ENCODE results near the gene PDE3A. TPM values are rescaled to one million over a fixed set of nuclear protein-coding genes. Genes with fewer than 3 reads are reported as not detected.

PDE3A gene
- total RNA-seq, 6 donors from 2014 or later: 1.0 to 10.0 (median 3.2) TPM

GRCh38 chr12:20503858-20504257 lies 135.5 kb downstream of the PDE3A start:
- Histone ChIP-seq H3K27me3 (no peaks in the 10 kb centered on the region), H3K36me3 (no peaks in the 10 kb centered on the region), H3K27ac (no peak overlapping the region), H3K9me3 (no peaks in the 10 kb centered on the region), H3K4me3 (no peak overlapping the region), H3K4me1 (no peaks in the 10 kb centered on the region)
- ATAC-seq (ENCODE audit: low FRiP score in 2 of 2): no peak
- 66 to 67% methylated on average over 1 of the region's 1 CpG for WGBS, 2 donors
- TF ChIP-seq POLR2AphosphoS5 (IDR thresholded peaks at IDR 0.05): no peak
- TF ChIP-seq CTCF (IDR thresholded peaks at IDR 0.05): no peak
- TF ChIP-seq EP300 (IDR thresholded peaks at IDR 0.05): no peak
- TF ChIP-seq POLR2A (IDR thresholded peaks at IDR 0.05): no peak
- DNase-seq: no peak

- Histone ChIP-seq H3K27me3 (no peaks in the 10 kb centered on the region), H3K27ac (no peak overlapping the region), H3K4me1 (no peaks in the 10 kb centered on the region), H3K36me3 (no peaks in the 10 kb centered on the region), H3K4me3 (no peak overlapping the region), H3K9me3 (no peaks in the 10 kb centered on the region)
- DNase-seq (no peak), ATAC-seq (ENCODE audit: low FRiP score in 2 of 2) (no peak)
- no peak for TF ChIP-seq POLR2A (IDR thresholded peaks at IDR 0.05)
- TF ChIP-seq EP300 (IDR thresholded peaks at IDR 0.05): no peak
- TF ChIP-seq POLR2AphosphoS5 (IDR thresholded peaks at IDR 0.05): no peak
- TF ChIP-seq CTCF (IDR thresholded peaks at IDR 0.05): no peak
Measured at GRCh38 chr12:20505056-20505455, 136.7 kb downstream of the PDE3A start.

GRCh38 chr12:20507056-20507455 lies 138.7 kb downstream of the PDE3A start:
- Histone ChIP-seq H3K27ac (no peak overlapping the region), H3K9me3 (no peaks in the 10 kb centered on the region), H3K4me3 (no peak overlapping the region), H3K36me3 (no peaks in the 10 kb centered on the region), H3K27me3 (no peaks in the 10 kb centered on the region), H3K4me1 (no peaks in the 10 kb centered on the region)
- no peak for DNase-seq
- WGBS, 2 donors: 75 to 79% methylated on average over 3 of the region's 3 CpGs
- TF ChIP-seq POLR2AphosphoS5 (IDR thresholded peaks at IDR 0.05) (no peak), POLR2A (IDR thresholded peaks at IDR 0.05) (no peak), CTCF (IDR thresholded peaks at IDR 0.05) (no peak), EP300 (IDR thresholded peaks at IDR 0.05) (no peak)
- ATAC-seq (ENCODE audit: low FRiP score in 2 of 2): no peak

- no peaks in the 10 kb centered on the region for H3K36me3 ChIP-seq
- TF ChIP-seq EP300 (IDR thresholded peaks at IDR 0.05): no peak
- TF ChIP-seq POLR2A (IDR thresholded peaks at IDR 0.05): no peak
- TF ChIP-seq CTCF (IDR thresholded peaks at IDR 0.05): no peak
- no peak for TF ChIP-seq POLR2AphosphoS5 (IDR thresholded peaks at IDR 0.05)
- 72 to 74% methylated on average over 4 of the region's 4 CpGs for WGBS, 2 donors
Measured at GRCh38 chr12:20507711-20508110, 139.4 kb downstream of the PDE3A start.

GRCh38 chr12:20508359-20508758 lies 140.0 kb downstream of the PDE3A start:
- H3K4me3 ChIP-seq: no peak overlapping the region
- H3K9me3 ChIP-seq: no peaks in the 10 kb centered on the region
- H3K27me3 ChIP-seq: no peaks in the 10 kb centered on the region
- DNase-seq: no peak
- no peak for ATAC-seq (ENCODE audit: low FRiP score in 2 of 2)
- 84 to 92% methylated on average over 4 of the region's 4 CpGs for WGBS, 2 donors
- TF ChIP-seq EP300 (IDR thresholded peaks at IDR 0.05): no peak
- no peak for TF ChIP-seq CTCF (IDR thresholded peaks at IDR 0.05)
- no peak for TF ChIP-seq POLR2A (IDR thresholded peaks at IDR 0.05)
- no peak for TF ChIP-seq POLR2AphosphoS5 (IDR thresholded peaks at IDR 0.05)
- H3K36me3 ChIP-seq: no peaks in the 10 kb centered on the region
- no peaks in the 10 kb centered on the region for H3K4me1 ChIP-seq
- H3K27ac ChIP-seq: no peak overlapping the region

More at GRCh38 chr12:20507711-20508110, 139.4 kb downstream of the PDE3A start:
- Histone ChIP-seq H3K4me3 (no peak overlapping the region), H3K27me3 (no peaks in the 10 kb centered on the region), H3K27ac (no peak overlapping the region), H3K4me1 (no peaks in the 10 kb centered on the region), H3K9me3 (no peaks in the 10 kb centered on the region)
- ATAC-seq (ENCODE audit: low FRiP score in 2 of 2): no peak
- no peak for DNase-seq
